PFSK-1 (cell line): ENCODE measurements around the gene NTPCR.

Experiments
- POLR2AphosphoS5 ChIP-seq: IDR thresholded peaks from 2 replicates; pipeline ENCODE4 v1.6.1; 2012; ENCODE audit warnings: low read depth, mild to moderate bottlenecking, control low read depth, low read length, moderate library complexity
- TAF1 ChIP-seq: IDR thresholded peaks from 2 replicates; pipeline ENCODE4 v1.6.1; 2012; ENCODE audit warnings: low read length, control low read depth, borderline replicate concordance; ENCODE audit not compliant: insufficient read depth
- TF ChIP-seq, protein P1 (sequence below), 2 experiments: IDR thresholded peaks; 2 replicates each; pipeline versions ENCODE4 v1.6.1 to v1.8.0; 2011 to 2012; ENCODE audit warnings: low read depth in 2 of 2, low read length in 2 of 2, control low read depth in 1 of 2, inconsistent platforms in 1 of 2, mild to moderate bottlenecking in 1 of 2, moderate library complexity in 1 of 2; ENCODE audit not compliant: insufficient read depth in 1 of 2

DNA sequence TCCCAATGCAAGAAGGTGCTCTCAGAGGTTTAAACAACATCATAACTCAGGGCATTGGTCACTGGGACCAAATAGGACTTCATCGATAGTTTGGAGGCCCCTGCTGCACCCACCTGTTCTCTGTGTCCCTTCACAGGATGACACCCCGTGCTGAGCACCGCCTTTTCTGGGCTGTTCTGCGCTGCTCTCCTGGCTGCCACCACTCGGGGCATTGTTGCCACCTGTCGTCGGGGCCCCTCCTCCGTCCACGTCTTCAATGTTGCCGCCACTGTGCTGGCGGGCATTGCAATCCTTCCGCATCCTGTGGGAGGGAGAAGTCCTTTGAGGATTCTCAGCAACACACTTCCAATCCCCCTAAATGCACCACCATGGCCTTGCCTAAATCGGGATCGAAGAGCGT lies 47.7 kb downstream of the NTPCR start:
- TF ChIP-seq, protein P1, sequence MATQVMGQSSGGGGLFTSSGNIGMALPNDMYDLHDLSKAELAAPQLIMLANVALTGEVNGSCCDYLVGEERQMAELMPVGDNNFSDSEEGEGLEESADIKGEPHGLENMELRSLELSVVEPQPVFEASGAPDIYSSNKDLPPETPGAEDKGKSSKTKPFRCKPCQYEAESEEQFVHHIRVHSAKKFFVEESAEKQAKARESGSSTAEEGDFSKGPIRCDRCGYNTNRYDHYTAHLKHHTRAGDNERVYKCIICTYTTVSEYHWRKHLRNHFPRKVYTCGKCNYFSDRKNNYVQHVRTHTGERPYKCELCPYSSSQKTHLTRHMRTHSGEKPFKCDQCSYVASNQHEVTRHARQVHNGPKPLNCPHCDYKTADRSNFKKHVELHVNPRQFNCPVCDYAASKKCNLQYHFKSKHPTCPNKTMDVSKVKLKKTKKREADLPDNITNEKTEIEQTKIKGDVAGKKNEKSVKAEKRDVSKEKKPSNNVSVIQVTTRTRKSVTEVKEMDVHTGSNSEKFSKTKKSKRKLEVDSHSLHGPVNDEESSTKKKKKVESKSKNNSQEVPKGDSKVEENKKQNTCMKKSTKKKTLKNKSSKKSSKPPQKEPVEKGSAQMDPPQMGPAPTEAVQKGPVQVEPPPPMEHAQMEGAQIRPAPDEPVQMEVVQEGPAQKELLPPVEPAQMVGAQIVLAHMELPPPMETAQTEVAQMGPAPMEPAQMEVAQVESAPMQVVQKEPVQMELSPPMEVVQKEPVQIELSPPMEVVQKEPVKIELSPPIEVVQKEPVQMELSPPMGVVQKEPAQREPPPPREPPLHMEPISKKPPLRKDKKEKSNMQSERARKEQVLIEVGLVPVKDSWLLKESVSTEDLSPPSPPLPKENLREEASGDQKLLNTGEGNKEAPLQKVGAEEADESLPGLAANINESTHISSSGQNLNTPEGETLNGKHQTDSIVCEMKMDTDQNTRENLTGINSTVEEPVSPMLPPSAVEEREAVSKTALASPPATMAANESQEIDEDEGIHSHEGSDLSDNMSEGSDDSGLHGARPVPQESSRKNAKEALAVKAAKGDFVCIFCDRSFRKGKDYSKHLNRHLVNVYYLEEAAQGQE (IDR thresholded peaks at IDR 0.05; ENCODE audit: insufficient read depth in 1 of 2, low read depth in 2 of 2, low read length in 2 of 2), result no peak
- TF ChIP-seq POLR2AphosphoS5 (no peak), TAF1 (no peak)
